GM19025 (cell line): ENCODE measurements around the gene RAD9A.

Source experiments
- ATAC-seq: cut with Tn5 transposase; IDR thresholded peaks from one replicate; pipeline ENCODE4 v1.9.1; 2021; ENCODE audit warnings: mild to moderate bottlenecking, low read depth, moderate library complexity; ENCODE audit not compliant: unreplicated experiment

The RAD9A gene

DNA sequence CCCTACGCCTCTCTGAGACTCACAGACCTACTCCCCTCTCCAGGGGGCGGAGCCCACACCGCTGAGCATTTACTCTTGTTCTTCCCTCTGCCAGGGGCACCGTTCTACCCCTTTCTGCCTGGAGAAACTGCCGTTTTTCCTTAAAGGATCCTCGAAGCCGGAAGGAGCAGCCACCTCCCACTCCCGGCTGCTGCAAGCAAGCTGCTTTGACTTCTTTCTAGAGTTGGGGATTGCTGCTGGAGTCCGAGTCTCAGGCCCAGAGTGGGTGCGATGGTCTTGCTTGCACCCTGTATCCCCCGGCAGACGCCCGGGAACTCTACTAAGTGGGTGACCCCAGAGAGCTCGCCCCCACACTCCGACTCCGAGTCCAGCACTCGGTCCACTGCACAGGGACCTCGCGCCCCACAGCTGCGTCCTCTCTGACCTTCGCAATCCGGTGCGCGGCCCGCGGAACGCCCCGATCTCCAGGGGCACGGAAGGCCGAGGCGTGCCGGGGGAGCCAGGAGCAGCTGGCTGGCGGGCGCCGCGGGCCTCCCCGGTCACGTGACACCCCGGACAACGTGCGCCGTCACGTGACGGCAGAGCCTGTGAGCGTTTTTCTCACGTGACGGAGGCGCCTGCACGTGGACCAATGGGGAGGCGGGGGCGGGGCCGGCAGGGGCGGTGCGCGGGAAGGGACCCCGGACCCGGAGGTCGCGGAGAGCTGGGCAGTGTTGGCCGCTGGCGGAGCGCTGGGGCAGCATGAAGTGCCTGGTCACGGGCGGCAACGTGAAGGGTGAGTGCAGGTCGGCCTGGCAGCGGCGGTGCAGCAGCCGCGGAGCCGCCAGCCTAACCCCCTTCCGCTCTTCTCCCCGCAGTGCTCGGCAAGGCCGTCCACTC, at the start of gene RAD9A:
RAD9A (plus strand) TSS at position 683 of the 879 bp plus-strand sequence; CDS start at position 742, 59 bp downstream.
- peak; percentile 61 for ATAC-seq

GRCh38 chr11:67344264-67344663, 47.5 kb upstream of the RAD9A start:
- ATAC-seq, result no peak

- ATAC-seq, result no peak
Measured at GRCh38 chr11:67345247-67345919, 46.4 kb upstream of the RAD9A start.

GRCh38 chr11:67345920-67346819, 45.6 kb upstream of the RAD9A start:
- no peak for ATAC-seq

GRCh38 chr11:67347964-67348749, 43.6 kb upstream of the RAD9A start:
- ATAC-seq, result no peak

DNA sequence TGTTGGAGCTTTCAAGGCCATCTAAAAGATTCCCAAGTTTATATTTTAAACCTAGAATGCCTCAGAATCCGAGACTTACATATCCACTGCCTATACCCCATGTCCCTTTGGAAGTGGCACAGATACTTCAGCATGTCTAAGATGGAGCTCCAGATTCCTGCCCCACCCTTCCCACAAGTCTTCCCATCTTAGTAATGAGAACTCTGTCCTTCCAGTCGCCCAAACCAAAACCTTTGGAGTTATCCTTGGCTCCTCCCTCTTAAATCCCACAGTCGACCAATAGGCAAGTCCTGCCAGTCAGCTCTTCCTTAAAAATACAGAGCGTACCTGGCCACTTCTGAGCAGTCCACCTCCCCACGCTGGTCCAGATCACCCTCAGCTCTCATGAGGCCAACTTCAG, 42.8 kb upstream of the RAD9A start:
- ATAC-seq, result no peak

DNA sequence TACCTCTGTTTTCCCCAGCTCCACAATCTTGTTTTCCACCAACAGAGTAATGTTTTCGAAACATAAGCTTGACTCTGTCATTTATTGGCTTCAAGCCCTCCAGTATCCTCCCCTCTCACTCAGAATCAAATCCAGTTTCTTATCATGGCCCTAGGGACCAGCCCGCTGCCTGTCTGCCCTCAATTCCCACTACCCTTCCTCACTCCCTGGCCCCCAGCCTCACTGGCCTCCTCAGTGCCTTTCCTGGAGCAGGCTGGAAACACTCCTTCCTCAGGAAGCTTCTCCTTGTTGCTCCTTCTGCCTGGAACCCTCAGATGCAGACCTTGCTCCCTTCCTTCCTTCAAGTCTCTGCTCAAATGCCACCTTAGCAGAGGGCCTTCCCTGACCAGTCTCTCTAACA, 42.3 kb upstream of the RAD9A start:
- ATAC-seq, result no peak

DNA sequence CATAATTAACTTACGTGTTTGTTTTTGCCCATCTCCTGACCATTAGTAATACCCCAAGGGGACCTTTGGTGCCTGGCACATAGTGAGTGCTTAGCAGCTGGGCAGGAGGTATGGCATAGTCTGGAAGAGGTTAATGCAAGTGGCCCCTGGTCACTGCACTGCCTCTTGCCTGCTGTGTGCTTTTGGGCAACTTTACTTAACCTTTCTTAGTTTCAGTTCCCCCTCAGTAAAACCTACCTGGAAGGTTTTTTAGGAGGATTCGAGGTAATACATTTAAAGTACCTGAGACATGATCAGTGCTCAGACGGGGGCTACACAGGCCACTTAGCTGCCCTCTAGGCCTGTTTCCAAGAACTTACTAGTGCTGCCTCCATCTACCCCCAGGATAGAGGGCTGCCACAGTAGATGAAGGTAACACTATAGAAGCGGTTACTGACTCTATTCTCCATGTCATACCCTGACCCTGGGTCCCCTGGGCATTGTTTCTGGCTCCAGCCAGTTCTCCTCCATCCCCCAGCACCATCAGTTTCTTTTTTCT, 41.8 kb upstream of the RAD9A start:
- no peak for ATAC-seq

DNA sequence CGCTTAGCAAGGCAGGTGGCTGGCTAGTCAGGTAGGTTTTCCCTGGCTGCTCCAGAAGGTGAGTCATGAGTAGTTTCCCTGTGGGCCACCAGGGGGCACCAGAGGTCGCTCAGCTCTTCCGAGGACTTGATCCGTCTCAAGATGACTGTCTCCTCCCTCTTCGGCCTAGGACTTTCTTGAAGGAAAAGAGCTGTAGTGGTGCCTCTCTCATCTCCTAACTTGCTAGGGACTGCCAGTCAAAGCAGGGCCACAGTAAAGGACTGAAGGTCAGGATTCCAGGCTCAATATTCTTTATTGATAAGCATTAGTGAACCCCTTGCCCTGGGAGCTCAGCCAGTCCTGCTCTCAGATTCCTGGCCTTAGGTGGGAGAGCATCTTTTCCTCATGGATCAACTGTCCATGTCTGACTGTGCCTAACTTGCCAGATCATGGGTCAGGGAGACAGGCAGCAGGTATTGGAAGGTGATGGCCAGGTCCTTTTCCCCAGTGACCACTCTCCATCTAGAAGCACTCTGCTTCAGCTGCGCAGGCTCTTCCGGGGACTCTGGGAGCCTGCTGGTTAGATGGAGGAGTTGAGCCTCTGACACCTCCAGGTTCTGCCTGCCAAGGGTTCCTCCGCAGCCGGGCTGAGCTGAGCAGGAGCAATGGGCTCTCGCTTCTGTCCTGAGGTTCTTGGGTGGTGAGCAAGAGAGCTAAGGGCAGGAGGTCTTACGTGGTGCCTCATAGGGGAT, 40.3 kb upstream of the RAD9A start:
- no peak for ATAC-seq

GRCh38 chr11:67352546-67353316, 39.1 kb upstream of the RAD9A start:
- ATAC-seq, result peak; percentile 2

DNA sequence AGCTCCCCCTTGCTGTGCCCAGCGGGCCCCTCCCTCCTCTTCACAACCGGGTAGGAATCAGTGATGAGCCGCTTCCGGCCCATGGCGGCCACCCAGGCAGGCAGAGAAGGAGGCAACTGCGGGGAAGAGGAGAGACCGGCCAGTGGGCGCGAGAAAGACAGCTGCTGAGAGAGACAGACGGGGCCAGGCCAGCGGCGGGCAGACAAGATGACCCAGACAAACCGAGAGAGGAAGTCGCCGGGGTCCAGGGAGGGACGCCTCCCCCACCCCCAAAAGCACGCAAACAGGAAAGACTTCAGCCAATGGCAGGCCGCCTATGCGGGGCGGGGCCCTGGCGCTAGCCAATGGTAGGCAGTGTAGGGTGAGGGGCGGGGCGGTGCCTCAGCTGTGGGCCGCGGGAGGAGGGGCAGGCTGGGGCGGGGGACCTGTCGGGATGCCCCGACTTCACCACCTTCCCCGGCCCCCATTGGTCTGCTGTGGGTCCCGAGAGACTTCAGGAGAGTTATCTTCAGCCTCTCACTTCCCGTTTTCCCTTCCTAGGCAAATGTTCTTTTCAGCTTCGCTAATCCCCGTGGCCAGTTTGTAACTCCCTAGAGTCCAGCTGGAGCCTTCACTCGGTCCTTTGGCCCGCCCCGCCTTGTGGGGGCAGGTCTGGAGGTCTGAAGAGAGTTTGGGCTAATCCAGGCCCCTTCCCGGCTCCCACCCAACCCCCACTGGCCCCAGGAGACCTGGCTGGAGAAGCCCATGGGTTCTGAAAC, 38.3 kb upstream of the RAD9A start, which contains the start of gene POLD4:
POLD4 (minus strand) TSS at position 230 of the 758 bp plus-strand sequence; CDS start at position 83, 147 bp downstream.
- ATAC-seq, result peak; percentile 74

GRCh38 chr11:67354075-67355022, 37.4 kb upstream of the RAD9A start:
- no peak for ATAC-seq

GRCh38 chr11:67355023-67355793, 36.6 kb upstream of the RAD9A start:
- no peak for ATAC-seq

DNA sequence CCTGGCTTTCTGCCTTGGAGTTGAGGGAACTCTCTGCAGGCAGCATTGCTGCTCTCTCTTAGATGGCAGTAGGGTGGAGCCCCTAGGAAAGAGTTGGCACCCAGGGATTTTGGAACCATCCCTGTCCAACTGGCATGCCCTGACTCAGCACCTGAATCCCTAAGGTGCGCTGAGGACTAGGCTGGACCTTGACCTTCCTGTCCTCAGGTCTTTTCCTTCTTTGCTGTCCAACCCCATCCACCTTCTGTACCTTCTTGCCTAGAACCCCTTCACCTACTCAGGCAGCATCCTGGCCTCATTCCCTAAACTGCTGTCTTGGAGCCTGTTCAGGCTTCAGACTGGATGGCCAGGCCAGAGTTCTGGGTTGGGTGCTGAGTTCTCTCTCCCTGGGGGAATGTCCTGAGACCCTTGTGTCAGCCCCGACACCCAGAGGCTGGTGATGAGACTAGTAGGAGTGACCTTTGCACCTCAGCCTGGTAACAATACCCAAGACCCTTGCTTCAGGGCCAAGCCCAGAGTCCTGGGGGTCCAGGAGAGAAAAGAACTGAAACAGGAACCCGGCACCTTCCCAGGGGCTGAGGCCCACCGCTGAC, 35.9 kb upstream of the RAD9A start:
- ATAC-seq, result no peak

DNA sequence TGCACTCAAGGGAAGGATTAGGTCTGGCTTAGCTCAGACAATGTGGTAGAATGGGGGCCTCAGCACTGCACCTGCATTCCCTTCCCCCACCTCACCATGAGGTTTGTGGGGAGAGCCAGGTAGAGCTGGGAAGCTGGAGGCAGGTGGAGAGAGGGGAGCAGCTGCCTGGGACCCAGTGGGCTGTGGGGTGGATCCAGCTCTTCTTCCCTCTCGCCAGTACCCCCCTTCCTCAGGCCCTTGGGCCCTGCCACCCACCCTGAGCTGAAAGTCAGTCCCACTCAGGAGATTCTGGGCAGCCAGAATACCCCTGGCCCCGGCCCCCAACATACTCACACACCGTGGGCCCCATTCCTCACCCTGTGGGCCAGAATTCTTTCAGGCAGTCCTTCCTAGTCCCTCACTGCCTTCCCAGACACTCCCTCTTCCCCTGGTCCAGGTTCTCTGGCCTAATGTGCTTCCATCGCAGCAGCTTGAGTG, 35.4 kb upstream of the RAD9A start:
- ATAC-seq, result no peak
